Neural progenitor cell (in vitro differentiated cells): ENCODE measurements around the gene NBEAL2. TPM values are rescaled to one million over a fixed set of nuclear protein-coding genes. Genes with fewer than 3 reads are reported as not detected.

Source experiments
- DNase-seq: peaks from one replicate; pipeline ENCODE4 v3.0.0-alpha.2; 2016; ENCODE audit warnings: low spot score
- H2AFZ ChIP-seq: fragments of 200-600 bp; sonication (generic); replicated peaks from 2 replicates; pipeline ENCODE4 v1.6.1; 2016; ENCODE audit warnings: antibody characterized with exemption
- H3F3A ChIP-seq: fragments of 200-600 bp; sonication (generic); 2 replicates; pipeline ENCODE4 v1.6.1; 2016; ENCODE audit warnings: antibody characterized with exemption, low read depth
- H3K27ac ChIP-seq: fragments of 200-600 bp; sonication (generic); 2 replicates; pipeline ENCODE4 v1.5.1; 2016; ENCODE audit warnings: mild to moderate bottlenecking
- H3K27me3 ChIP-seq: fragments of 200-600 bp; sonication (generic); 2 replicates; pipeline ENCODE4 v1.6.1; 2016; ENCODE audit warnings: mild to moderate bottlenecking, moderate library complexity
- H3K36me3 ChIP-seq: fragments of 200-600 bp; sonication (generic); 2 replicates; pipeline ENCODE4 v1.5.1; 2016
- H3K4me1 ChIP-seq: fragments of 200-600 bp; sonication (generic); 2 replicates; pipeline ENCODE4 v1.6.1; 2016; ENCODE audit warnings: mixed run types
- H3K4me2 ChIP-seq: fragments of 200-600 bp; sonication (generic); 2 replicates; pipeline ENCODE4 v1.6.1; 2016
- H3K4me3 ChIP-seq: fragments of 200-600 bp; sonication (generic); 2 replicates; pipeline ENCODE4 v1.5.1; 2016
- H3K79me2 ChIP-seq: fragments of 200-600 bp; sonication (generic); 2 replicates; pipeline ENCODE4 v1.6.1; 2016; ENCODE audit warnings: low read depth
- H3K9ac ChIP-seq: fragments of 200-600 bp; sonication (generic); 2 replicates; pipeline ENCODE4 v1.6.1; 2016
- H3K9me3 ChIP-seq: fragments of 200-600 bp; sonication (generic); 2 replicates; pipeline ENCODE4 v1.5.1; 2016; ENCODE audit warnings: low read depth
- H4K20me1 ChIP-seq: fragments of 200-600 bp; sonication (generic); 2 replicates; pipeline ENCODE4 v1.6.1; 2016; ENCODE audit warnings: low read depth
- H3K27ac Mint-ChIP-seq: 3 replicates; pipeline ENCODE4 v1.8.0; 2021; ENCODE audit warnings: mixed read lengths
- H3K27me3 Mint-ChIP-seq: 2 replicates; pipeline ENCODE4 v1.8.0; 2022; ENCODE audit warnings: low read depth, mild to moderate bottlenecking, inconsistent platforms, moderate library complexity, mixed read lengths; ENCODE audit not compliant: insufficient read depth
- H3K36me3 Mint-ChIP-seq: 3 replicates; pipeline ENCODE4 v1.8.0; 2021; ENCODE audit warnings: mixed read lengths
- H3K4me1 Mint-ChIP-seq: 3 replicates; pipeline ENCODE4 v1.8.0; 2021; ENCODE audit warnings: mixed read lengths
- H3K4me3 Mint-ChIP-seq: 3 replicates; pipeline ENCODE4 v1.8.0; 2021; ENCODE audit warnings: mild to moderate bottlenecking, moderate library complexity, mixed read lengths
- H3K9me3 Mint-ChIP-seq: 3 replicates; pipeline ENCODE4 v1.8.0; 2020; ENCODE audit warnings: mixed read lengths
- CTCF ChIP-seq: fragments of 200-600 bp; sonication (generic); IDR thresholded peaks from 2 replicates; pipeline ENCODE4 v1.5.1; 2017; ENCODE audit warnings: antibody characterized with exemption, mild to moderate bottlenecking
- EZH2 ChIP-seq: fragments of 200-600 bp; sonication (generic); IDR thresholded peaks from 2 replicates; pipeline ENCODE4 v1.6.1; 2017; ENCODE audit warnings: antibody characterized with exemption, mild to moderate bottlenecking, moderate library complexity
- EZH2phosphoT487 ChIP-seq: fragments of 200-600 bp; sonication (generic); IDR thresholded peaks from 2 replicates; pipeline ENCODE4 v1.6.1; 2017; ENCODE audit warnings: antibody characterized with exemption
- total RNA-seq: library from RNA; depleted of rRNA; stranded (reverse); fragments of >200 nt; gene quantifications from 2 replicates; pipeline ENCODE4 v1.2.3, GENCODE V29; 2015; ENCODE audit warnings: low replicate concordance

NBEAL2 gene
- total RNA-seq, 1 donor from 2014 or later: 6.3 TPM

- Histone ChIP-seq H3K4me1 (peaks cover 3% of the 10 kb centered on the region), H4K20me1 (no peaks in the 10 kb centered on the region), H3K9me3 (no peaks in the 10 kb centered on the region), H3K4me3 (no peak overlapping the region), H3F3A (peaks cover 4% of the 10 kb centered on the region), H3K27me3 (no peaks in the 10 kb centered on the region), H3K27ac (no peak overlapping the region), H3K36me3 (no peaks in the 10 kb centered on the region), H2AFZ (no peak overlapping the region), H3K9ac (no peak overlapping the region), H3K4me2 (no peak overlapping the region), H3K79me2 (no peaks in the 10 kb centered on the region)
- Mint-ChIP-seq H3K27me3 (no peaks in the 10 kb centered on the region), H3K9me3 (no peaks in the 10 kb centered on the region), H3K27ac (no peak overlapping the region), H3K36me3 (peaks cover 11% of the 10 kb centered on the region), H3K4me3 (no peak overlapping the region), H3K4me1 (peaks cover 2% of the 10 kb centered on the region)
- TF ChIP-seq CTCF (no peak), EZH2phosphoT487 (no peak), EZH2 (no peak)
- no peak for DNase-seq
Measured at GRCh38 chr3:47014036-47014435, 34.6 kb downstream of the NBEAL2 start.

GRCh38 chr3:47015151-47015550 lies 35.7 kb downstream of the NBEAL2 start:
- Histone ChIP-seq H3F3A (no peaks in the 10 kb centered on the region), H4K20me1 (peaks cover 4% of the 10 kb centered on the region), H3K4me1 (peaks cover under 1% of the 10 kb centered on the region), H3K4me2 (no peak overlapping the region), H2AFZ (no peak overlapping the region), H3K27me3 (no peaks in the 10 kb centered on the region), H3K9ac (no peak overlapping the region), H3K9me3 (no peaks in the 10 kb centered on the region), H3K36me3 (no peaks in the 10 kb centered on the region), H3K79me2 (no peaks in the 10 kb centered on the region), H3K27ac (no peak overlapping the region), H3K4me3 (no peak overlapping the region)
- H3K36me3 Mint-ChIP-seq: peaks cover 14% of the 10 kb centered on the region
- H3K4me3 Mint-ChIP-seq: no peak overlapping the region
- no peak for TF ChIP-seq EZH2
- no peak for TF ChIP-seq EZH2phosphoT487
- TF ChIP-seq CTCF: no peak
- H3K27me3 Mint-ChIP-seq: no peaks in the 10 kb centered on the region
- no peak overlapping the region for H3K27ac Mint-ChIP-seq
- H3K4me1 Mint-ChIP-seq: peaks cover 1% of the 10 kb centered on the region
- H3K9me3 Mint-ChIP-seq: no peaks in the 10 kb centered on the region
- DNase-seq: no peak

GRCh38 chr3:47016086-47016933 lies 36.8 kb downstream of the NBEAL2 start:
- no peak for TF ChIP-seq CTCF
- TF ChIP-seq EZH2phosphoT487: no peak
- no peak for TF ChIP-seq EZH2
- no peak overlapping the region for H2AFZ ChIP-seq
- Mint-ChIP-seq H3K36me3 (peaks cover 14% of the 10 kb centered on the region), H3K27ac (no peak overlapping the region), H3K4me3 (no peak overlapping the region), H3K4me1 (no peaks in the 10 kb centered on the region), H3K27me3 (no peaks in the 10 kb centered on the region), H3K9me3 (no peaks in the 10 kb centered on the region)
- H3K4me2 ChIP-seq: no peak overlapping the region
- no peaks in the 10 kb centered on the region for H3K4me1 ChIP-seq
- H3K27me3 ChIP-seq: no peaks in the 10 kb centered on the region
- DNase-seq: no peak
- H3K27ac ChIP-seq: no peak overlapping the region
- H3K9me3 ChIP-seq: no peaks in the 10 kb centered on the region
- no peaks in the 10 kb centered on the region for H3F3A ChIP-seq
- H3K36me3 ChIP-seq: no peaks in the 10 kb centered on the region
- H3K79me2 ChIP-seq: no peaks in the 10 kb centered on the region
- peaks cover 4% of the 10 kb centered on the region for H4K20me1 ChIP-seq
- no peak overlapping the region for H3K9ac ChIP-seq
- no peak overlapping the region for H3K4me3 ChIP-seq
